GM12878 (cell line): Measurements from ENCODE around the gene XKR3. TPM values are rescaled to one million over a fixed set of nuclear protein-coding genes. Genes with fewer than 3 reads are reported as not detected.
"Not testable (repeated sequence)": the region's sequence is repeated elsewhere in the genome, so short reads cannot be mapped to it uniquely, and the experiment has no call there.

Source experiments
- ATAC-seq: fragments of 200-7000 bp; cut with Tn5 transposase; 3 replicates; pipeline ENCODE4 v1.9.1; 2020; ENCODE audit warnings: mild to moderate bottlenecking, moderate library complexity
- BruUV-seq: library from RNA; stranded (reverse); fragments of 400-500 nt; replicated peaks from 2 replicates; lab custom pipeline; 2021; lab: Mats Ljungman, UMichigan
- CTCF ChIA-PET: fragments of 300-600 bp; sonication (Branson Sonifier 250); formaldehyde crosslinking; extraction: SDS; loops from one replicate; lab custom pipeline; 2021; ENCODE audit warnings: inconsistent platforms; lab: Yijun Ruan, JAX
- POLR2A ChIA-PET: fragments of 350-600 bp; formaldehyde crosslinking; extraction: SDS; loops from one replicate; lab custom pipeline; 2021; ENCODE audit warnings: inconsistent platforms; lab: Charles Lee
- RAD21 ChIA-PET: fragments of 300-600 bp; sonication (Branson Sonifier 250); formaldehyde crosslinking; loops from one replicate; lab custom pipeline; 2023; ENCODE audit warnings: antibody characterized with exemption; ENCODE audit not compliant: unreplicated experiment; lab: Charles Lee
- SMC1A ChIA-PET: fragments of 300-600 bp; sonication (Branson Sonifier 250); formaldehyde crosslinking; loops from one replicate; lab custom pipeline; 2023; ENCODE audit not compliant: unreplicated experiment, uncharacterized antibody; lab: Charles Lee
- DNase-seq: peaks from one replicate; pipeline ENCODE4 v3.0.0-alpha.2; 2011; ENCODE audit warnings: low read depth, low spot score
- FAIRE-seq: peaks from 3 replicates; lab custom pipeline; 2011; peaks lifted over from hg19 to GRCh38; lab: Jason Lieb, UNC
- H2AFZ ChIP-seq: 2 replicates; pipeline ENCODE4 v1.6.0; 2011; ENCODE audit warnings: low read depth, low read length, control low read depth; ENCODE audit not compliant: control insufficient read depth
- H3K27ac ChIP-seq: 2 replicates; pipeline ENCODE4 v1.5.1; 2011; ENCODE audit warnings: control low read depth; ENCODE audit not compliant: control insufficient read depth, insufficient read depth
- H3K27me3 ChIP-seq, 2 experiments: replicated peaks in 1 of 2; 2 replicates each; pipeline versions ENCODE4 v1.6.0 to v1.6.1; 2011; ENCODE audit warnings: low read length in 1 of 2; ENCODE audit not compliant: control insufficient read depth in 2 of 2, insufficient read depth in 2 of 2
- H3K36me3 ChIP-seq, 2 experiments: 2 replicates each; pipeline ENCODE4 v1.5.1; 2011; ENCODE audit warnings: low read length in 1 of 2; ENCODE audit not compliant: control insufficient read depth in 2 of 2, insufficient read depth in 2 of 2
- H3K4me1 ChIP-seq: 2 replicates; pipeline ENCODE4 v1.6.1; 2011; ENCODE audit warnings: mild to moderate bottlenecking, low read length, moderate library complexity, mixed read lengths; ENCODE audit not compliant: control insufficient read depth, insufficient read depth
- H3K4me2 ChIP-seq: 2 replicates; pipeline ENCODE4 v1.6.0; 2011; ENCODE audit warnings: control low read depth; ENCODE audit not compliant: control insufficient read depth, insufficient read depth
- H3K4me3 ChIP-seq: fragments of 200-600 bp; sonication (generic); 2 replicates; pipeline ENCODE4 v1.5.1; 2016
- H3K79me2 ChIP-seq: 2 replicates; pipeline ENCODE4 v1.6.0; 2011; ENCODE audit warnings: low read length; ENCODE audit not compliant: control insufficient read depth, insufficient read depth
- H3K9ac ChIP-seq: 2 replicates; pipeline ENCODE4 v1.8.0; 2011; ENCODE audit warnings: low read length, control low read depth, mixed read lengths; ENCODE audit not compliant: control insufficient read depth, insufficient read depth
- H3K9me3 ChIP-seq: replicated peaks from 3 replicates; pipeline ENCODE4 v1.5.1; 2011; ENCODE audit warnings: mild to moderate bottlenecking, low read length; ENCODE audit not compliant: control insufficient read depth, insufficient read depth
- H4K20me1 ChIP-seq: 2 replicates; pipeline ENCODE4 v1.6.0; 2011; ENCODE audit not compliant: control insufficient read depth, insufficient read depth
- WGBS: methylation state at CpG from one replicate; pipeline ENCODE4 v1.1.6; 2016; ENCODE audit warnings: low lambda C conversion rate; ENCODE audit not compliant: insufficient replicate concordance, insufficient coverage; ENCODE audit errors: missing lambda C conversion rate; 5-methylcytosine and 5-hydroxymethylcytosine counted together
- in situ Hi-C: fragments of 300-500 bp; cut with MboI; formaldehyde crosslinking; loops from 9 replicates; pipeline ENCODE4 v1.14.3; 2018; ENCODE audit warnings: mixed read lengths
- intact Hi-C: fragments of 100-400 bp; cut with micrococcal nuclease; formaldehyde crosslinking; loops from one replicate; pipeline ENCODE4 v1.14.2; 2022; ENCODE audit not compliant: unreplicated experiment
- polyA plus RNA-seq, 11 experiments: library from polyadenylated mRNA; depleted of rRNA in 4 of 11; unstranded in 6 of 11; stranded (reverse) in 5 of 11; fragments of >200 nt; fragmentation: Nextera tagmentation in 4 of 11; fragmentation: Illumina TruSeq in 1 of 11; extraction: Ambion mirVana in 4 of 11; extraction: Trizol in 1 of 11; gene quantifications; 1 replicate in 1 of 11; 2 replicates in 10 of 11; pipeline versions ENCODE4 v1.2.1 to v1.2.3, GENCODE V29; 2011 to 2016; ENCODE audit warnings: inconsistent platforms in 2 of 11, missing spikeins in 2 of 11, low read depth in 1 of 11
- total RNA-seq, 4 experiments: library from RNA; depleted of rRNA in 3 of 4; stranded (reverse); fragments of >200 nt in 3 of 4; fragmentation: Illumina TruSeq in 1 of 4; extraction: Trizol in 1 of 4; gene quantifications; 2 replicates each; pipeline versions ENCODE4 v1.2.1 to v1.2.3, GENCODE V29; 2013 to 2021

Gene XKR3
- total and polyA plus RNA-seq, 10 of the 15 experiments (the other 5 are each of a cell fraction or from before 2014, with no cell fraction given), result 0.09 to 0.14 TPM; not detected in 8

DNA sequence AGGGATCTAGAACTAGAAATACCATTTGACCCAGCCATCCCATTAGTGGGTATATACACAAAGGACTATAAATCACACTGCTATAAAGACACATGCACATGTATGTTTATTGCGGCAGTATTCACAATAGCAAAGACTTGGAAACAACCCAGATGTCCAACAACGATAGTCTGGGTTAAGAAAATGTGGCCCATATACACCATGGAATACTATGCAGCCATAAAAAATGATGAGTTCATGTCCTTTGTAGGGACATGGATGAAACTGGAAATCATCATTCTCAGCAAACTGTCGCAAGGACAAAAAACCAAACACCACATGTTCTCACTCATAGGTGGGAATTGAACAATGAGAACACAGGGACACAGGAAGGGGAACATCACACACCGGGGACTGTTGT is 53.6 kb downstream of the XKR3 start:
- H3K4me3 ChIP-seq, CTCF ChIA-PET, DNase-seq, H3K27me3 ChIP-seq, H3K4me1 ChIP-seq, H3K9me3 ChIP-seq, H3K79me2 ChIP-seq, FAIRE-seq, ATAC-seq, H3K4me2 ChIP-seq, BruUV-seq, H3K9ac ChIP-seq, SMC1A ChIA-PET, H3K36me3 ChIP-seq, RAD21 ChIA-PET, POLR2A ChIA-PET, H3K27ac ChIP-seq, H4K20me1 ChIP-seq, in situ Hi-C loops, H2AFZ ChIP-seq: not testable (repeated sequence)
- intact Hi-C loops, result loop anchor here (10.0 kb wide), 2 partner anchors 143 to 283 kb away; no protein-coding TSS in a partner anchor
- 22% methylated on average over 2 of the region's 4 CpGs for WGBS

DNA sequence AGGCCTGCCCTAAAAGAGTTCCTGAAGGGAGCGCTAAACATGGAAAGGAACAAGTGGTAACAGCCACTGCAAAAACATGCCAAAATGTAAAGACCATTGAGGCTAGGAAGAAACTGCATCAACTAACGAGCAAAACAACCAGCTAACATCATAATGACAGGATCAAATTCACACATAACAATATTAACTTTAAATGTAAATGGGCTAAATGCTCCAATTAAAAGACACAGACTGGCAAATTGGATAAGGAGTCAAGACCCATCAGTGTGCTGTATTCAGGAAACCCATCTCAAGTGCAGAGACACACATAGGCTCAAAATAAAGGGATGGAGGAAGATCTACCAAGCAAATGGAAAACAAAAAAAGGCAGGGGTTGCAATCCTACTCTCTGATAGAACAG is 57.3 kb downstream of the XKR3 start:
- not testable (repeated sequence) for FAIRE-seq

DNA sequence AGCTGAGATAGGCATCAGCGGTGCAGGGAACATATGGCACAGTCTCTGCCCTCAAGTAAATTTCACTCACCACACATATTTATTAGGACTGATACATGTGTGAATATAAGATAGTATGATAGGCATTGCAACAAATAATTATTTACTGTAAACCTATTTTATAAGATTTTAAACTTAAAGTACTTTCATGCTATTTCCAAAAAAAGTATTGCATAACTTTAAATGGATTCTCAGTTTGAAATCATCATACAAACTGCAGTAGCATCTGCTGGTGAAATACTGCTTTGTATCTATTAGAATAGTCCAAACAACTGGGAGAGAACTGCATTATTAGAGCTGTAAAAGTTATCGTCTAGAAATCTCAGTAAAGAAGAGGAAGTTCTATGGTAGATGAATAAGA is 63.0 kb downstream of the XKR3 start:
- H3K36me3 ChIP-seq, FAIRE-seq, intact Hi-C loops, H2AFZ ChIP-seq, POLR2A ChIA-PET, BruUV-seq, in situ Hi-C loops, H3K4me2 ChIP-seq, DNase-seq, H4K20me1 ChIP-seq, H3K4me3 ChIP-seq, RAD21 ChIA-PET, H3K9me3 ChIP-seq, ATAC-seq, CTCF ChIA-PET, H3K9ac ChIP-seq, H3K4me1 ChIP-seq, SMC1A ChIA-PET, H3K27ac ChIP-seq, H3K27me3 ChIP-seq, H3K79me2 ChIP-seq: not testable (repeated sequence)
- WGBS, result 29% methylated on average over 2 of the region's 2 CpGs

More for the DNA sequence above, 57.3 kb downstream of the XKR3 start:
- H3K27ac ChIP-seq, in situ Hi-C loops, POLR2A ChIA-PET, H3K9ac ChIP-seq, H3K9me3 ChIP-seq, H3K27me3 ChIP-seq, H3K4me3 ChIP-seq, H4K20me1 ChIP-seq, CTCF ChIA-PET, H3K4me1 ChIP-seq, H3K4me2 ChIP-seq, H3K36me3 ChIP-seq, BruUV-seq, H3K79me2 ChIP-seq, DNase-seq, ATAC-seq, H2AFZ ChIP-seq, intact Hi-C loops, RAD21 ChIA-PET, SMC1A ChIA-PET: not testable (repeated sequence)
- WGBS, result 31% methylated on average over 2 of the region's 2 CpGs

DNA sequence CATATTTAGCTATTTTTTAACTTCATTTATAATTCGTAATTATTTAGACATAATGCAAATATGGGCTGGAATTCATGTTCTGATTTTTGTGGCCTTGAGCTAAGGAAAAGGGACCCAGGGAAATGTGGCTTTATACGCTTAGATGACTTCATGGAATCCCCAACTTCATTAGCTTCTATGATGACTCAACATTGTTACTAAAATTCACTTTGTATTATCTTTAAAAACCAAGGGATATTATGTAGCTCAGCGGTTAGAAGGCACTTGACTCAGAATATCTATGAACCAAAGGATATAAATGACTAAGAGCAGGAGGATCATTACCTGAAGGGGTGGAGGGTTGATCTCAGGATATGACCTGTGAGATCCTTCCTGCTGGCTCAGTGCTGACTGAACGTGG is 64.8 kb downstream of the XKR3 start:
- H3K27ac ChIP-seq, H2AFZ ChIP-seq, H3K4me2 ChIP-seq, POLR2A ChIA-PET, ATAC-seq, H3K36me3 ChIP-seq, SMC1A ChIA-PET, RAD21 ChIA-PET, CTCF ChIA-PET, H3K9ac ChIP-seq, intact Hi-C loops, BruUV-seq, H3K27me3 ChIP-seq, H4K20me1 ChIP-seq, H3K4me3 ChIP-seq, FAIRE-seq, H3K4me1 ChIP-seq, H3K9me3 ChIP-seq, in situ Hi-C loops, DNase-seq, H3K79me2 ChIP-seq: not testable (repeated sequence)
- WGBS, result 15% methylated on average over 4 of the region's 4 CpGs
